ENCODE results near the gene A2M.

DNA sequence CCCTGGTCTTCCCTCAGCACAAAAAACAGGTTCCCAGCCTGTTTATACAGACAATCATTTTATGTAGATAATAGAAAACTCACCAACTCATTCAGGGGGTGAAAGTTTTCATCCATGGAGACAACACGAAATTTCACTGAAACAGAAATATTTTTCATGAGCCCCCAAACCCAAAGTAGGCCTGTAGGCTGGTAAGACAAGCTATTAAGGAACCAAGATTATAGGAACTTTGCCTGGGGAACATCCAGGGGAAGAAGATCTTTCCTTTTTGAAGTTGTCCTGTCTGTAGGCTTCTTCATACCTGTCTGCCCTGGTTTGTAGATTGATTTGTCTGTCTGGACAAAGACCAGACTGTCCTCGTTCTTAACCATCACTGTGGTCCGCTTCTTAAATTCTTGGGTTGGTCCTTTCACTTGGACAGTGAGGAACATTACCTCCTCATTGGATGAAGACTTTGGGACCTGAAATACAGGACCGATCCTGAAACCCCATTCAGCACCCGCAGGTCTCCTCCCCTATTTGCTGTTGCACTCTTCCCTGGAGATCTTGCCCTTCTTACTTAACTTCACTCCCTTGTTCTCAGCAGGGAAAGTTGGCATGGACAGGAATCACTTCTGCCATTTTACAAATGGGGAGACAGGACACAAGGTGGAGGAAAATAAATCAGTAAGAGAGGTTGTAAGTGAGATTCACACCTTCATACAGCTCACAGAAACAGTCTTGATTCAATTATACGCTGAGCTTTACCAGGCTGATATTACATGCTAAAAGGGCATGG, 3.5 kb downstream of the A2M start:
- TF ChIP-seq, protein P1, sequence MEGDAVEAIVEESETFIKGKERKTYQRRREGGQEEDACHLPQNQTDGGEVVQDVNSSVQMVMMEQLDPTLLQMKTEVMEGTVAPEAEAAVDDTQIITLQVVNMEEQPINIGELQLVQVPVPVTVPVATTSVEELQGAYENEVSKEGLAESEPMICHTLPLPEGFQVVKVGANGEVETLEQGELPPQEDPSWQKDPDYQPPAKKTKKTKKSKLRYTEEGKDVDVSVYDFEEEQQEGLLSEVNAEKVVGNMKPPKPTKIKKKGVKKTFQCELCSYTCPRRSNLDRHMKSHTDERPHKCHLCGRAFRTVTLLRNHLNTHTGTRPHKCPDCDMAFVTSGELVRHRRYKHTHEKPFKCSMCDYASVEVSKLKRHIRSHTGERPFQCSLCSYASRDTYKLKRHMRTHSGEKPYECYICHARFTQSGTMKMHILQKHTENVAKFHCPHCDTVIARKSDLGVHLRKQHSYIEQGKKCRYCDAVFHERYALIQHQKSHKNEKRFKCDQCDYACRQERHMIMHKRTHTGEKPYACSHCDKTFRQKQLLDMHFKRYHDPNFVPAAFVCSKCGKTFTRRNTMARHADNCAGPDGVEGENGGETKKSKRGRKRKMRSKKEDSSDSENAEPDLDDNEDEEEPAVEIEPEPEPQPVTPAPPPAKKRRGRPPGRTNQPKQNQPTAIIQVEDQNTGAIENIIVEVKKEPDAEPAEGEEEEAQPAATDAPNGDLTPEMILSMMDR (IDR thresholded peaks at IDR 0.05): no peak
- TF ChIP-seq POLR2A (IDR thresholded peaks at IDR 0.05): no peak

Data from adrenal gland (tissue), 5 donors.